Activated T-helper 1 cell treated with anti-CD3 and anti-CD28 coated beads, Interleukin-2, amount 50 U/mL, for 16 hours (primary cell): ENCODE measurements around the gene HSD17B10.
"Not testable (repeated sequence)": the region's sequence is repeated elsewhere in the genome, so short reads cannot be mapped to it uniquely, and the experiment has no call there.

Source experiments
- DNase-seq, 2 donors: peaks; one replicate each; pipeline ENCODE4 v3.0.0-alpha.2; 2020; ENCODE audit warnings: low read depth in 1 of 2, low spot score in 1 of 2

HSD17B10 gene

DNA sequence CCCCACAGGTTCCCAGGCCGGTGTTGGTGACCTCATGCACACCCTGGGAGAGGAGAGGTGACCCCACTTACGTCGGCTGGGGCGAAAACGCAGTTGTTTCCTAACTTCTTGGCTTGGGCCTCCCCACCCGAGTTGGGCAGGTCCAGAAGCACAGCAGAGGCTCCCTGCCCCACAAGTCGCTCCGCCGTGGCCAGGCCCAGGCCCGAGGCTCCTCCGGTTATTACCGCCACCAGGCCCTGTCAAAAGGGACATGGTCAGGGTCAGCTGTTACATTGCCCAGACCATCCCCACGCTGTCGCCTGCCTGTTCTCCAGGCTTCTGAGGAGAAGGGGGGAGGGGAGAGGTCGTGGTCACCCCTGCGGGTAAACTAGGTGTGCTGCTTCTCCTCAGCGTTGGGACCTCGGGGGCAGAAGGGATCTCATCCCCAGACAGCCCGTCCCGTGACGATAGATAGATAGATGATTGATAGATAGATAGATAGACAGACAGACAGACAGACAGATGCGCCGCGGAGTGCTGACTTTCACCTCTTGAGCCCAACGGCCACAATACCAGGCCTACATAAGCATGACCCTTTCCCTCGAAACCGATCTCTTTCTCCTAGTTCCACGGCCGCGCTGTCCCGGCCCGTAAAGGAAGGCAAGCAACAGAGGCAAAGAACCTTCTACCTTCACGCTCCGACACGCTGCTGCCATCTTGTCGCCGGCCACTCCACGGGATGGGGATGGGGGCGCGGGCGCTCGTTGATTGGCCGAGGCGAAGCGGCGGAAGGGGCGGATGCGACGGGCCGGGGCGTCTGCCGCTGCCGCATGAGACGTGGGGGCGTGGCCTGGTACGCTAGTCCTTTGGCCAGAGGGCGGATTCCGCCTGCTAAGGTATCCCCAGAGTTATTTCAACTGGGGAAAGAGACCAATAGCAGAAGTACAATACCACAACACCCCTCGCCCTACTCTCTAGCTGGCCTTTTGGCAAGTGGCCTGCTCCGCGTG lies at the start of gene HSD17B10:
TSS of gene HSD17B10 (minus strand) at position 720 of the 989 bp plus-strand sequence. CDS start at position 695, 25 bp downstream.
- peak; percentile 67 to 75 for DNase-seq

DNA sequence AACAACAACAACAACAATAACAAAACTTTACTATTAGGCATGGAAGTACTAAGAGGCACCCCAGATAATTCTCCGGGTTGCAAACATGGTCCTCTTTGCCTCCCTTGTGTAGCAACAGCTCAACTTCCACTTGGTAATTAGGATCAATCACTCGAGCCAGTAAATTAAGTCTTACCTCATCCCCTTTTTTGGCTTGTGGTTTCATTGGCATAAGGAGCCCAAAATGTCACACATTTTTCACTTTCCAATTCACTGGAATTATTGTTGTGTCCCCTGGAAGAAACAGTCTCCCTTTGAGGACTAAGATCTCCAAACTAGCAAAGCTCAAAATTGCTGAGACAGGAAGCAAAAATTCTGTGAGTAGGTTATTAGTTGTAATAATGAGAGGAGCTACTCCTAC lies 49.2 kb upstream of the HSD17B10 start:
- DNase-seq, result no peak

DNA sequence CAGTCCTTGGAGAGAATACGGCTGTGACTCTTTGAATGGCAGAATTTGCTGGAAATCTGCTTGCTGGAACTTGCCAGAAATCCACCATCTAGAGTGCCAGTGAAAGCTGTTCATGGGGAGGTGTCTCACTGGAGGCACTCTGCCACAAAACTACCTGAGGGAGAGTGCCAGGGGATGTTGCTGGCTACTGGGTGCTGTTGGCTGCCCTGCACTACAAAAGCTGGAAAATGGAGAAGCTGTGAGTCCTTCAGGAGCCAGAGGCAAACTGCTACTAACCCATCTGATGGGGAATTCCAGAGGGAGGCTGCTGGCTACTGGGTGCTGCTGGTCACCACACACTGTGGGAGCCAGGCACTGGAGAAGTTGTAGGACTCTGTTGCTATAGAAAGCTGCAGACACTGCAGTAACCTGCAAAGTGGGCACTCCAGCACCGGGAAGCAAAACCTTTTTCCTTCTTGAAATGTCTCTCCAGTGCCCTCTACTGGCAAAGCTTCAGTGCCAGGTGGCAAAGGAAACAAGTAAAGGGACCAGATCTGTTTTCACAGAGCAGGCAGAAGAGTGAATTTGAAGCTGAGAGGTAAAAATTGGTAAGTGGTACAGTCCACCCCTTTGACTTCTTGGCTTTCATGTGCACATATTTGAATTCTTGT lies 47.8 kb upstream of the HSD17B10 start:
- peak in 1 of 2 donors; percentile 1 for DNase-seq

DNA sequence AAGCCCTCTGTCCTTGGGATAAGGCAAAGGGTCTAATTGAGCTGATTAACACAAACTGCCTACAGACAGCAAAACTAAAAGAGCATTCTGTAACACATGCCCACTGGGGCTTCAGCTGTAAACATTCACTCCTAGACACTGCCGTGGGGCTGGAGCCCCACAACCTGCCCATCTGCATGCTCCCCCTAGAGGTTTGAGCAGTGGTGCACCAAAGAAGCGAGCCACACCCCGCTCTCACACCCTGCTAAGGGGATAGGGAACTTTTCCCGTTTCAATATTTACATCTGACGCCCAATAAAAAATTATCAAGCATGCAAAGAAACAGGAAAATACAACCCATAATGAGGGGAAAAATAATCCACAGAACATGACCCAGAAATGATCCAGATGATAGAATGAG lies 46.9 kb upstream of the HSD17B10 start:
- DNase-seq, result no peak

DNA sequence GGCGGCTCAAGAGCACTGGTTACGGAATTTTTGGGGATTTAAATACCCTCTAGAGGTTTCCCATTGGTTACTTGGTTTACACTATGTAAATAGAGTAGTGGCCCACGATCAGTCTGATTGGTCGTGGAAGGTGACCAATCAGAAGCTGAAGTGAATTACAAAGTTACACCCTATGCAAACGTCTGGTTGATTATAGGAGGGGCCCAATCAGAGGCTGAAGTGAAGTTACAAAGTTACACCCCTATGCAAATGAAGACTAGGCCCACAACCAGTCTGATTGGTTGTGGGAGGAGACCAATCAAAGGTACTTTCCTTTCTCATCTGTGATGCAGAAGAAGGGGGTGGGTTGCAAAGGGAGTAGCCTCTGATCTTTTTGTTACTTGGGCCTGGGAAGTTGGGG lies 45.1 kb upstream of the HSD17B10 start:
- DNase-seq, result no peak

DNA sequence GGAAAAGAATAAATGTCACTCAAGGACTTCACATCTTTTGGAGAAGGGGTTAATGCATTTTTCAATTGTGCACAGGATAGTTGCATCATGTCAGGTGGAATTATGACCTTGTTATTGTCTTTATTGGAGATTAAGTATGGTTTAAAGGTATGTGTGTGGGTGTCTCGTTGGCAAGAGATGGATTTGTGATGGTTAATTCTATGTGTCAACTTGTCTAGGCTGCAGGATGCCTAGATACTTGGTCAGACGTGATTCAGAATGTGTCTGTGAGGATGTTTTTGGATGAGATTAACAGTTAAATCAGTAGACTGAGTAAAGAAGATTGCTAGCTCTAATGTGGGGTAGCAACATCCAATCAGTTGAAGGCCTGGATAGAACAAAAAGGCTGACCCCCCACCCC lies 42.2 kb upstream of the HSD17B10 start:
- DNase-seq, result no peak

DNA sequence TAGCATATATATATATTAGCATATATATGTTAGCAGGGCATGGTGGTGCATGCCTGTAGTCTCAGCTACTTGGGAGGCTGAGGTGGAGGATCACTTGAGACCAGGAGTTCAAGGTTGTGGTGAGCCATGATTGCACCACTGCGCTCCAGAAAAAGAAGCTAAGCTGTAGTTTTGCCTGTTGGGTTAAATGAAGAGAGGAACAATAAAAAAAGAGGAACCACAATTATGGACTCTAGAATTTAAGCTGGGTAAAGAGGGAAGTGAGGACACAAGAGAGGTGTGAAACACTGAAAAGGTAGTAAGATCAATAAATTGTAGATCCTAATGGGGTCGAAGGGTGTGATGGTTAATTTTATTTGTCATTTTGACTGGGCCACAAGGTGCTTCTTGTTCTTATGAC lies 40.5 kb upstream of the HSD17B10 start:
- DNase-seq, result no peak

DNA sequence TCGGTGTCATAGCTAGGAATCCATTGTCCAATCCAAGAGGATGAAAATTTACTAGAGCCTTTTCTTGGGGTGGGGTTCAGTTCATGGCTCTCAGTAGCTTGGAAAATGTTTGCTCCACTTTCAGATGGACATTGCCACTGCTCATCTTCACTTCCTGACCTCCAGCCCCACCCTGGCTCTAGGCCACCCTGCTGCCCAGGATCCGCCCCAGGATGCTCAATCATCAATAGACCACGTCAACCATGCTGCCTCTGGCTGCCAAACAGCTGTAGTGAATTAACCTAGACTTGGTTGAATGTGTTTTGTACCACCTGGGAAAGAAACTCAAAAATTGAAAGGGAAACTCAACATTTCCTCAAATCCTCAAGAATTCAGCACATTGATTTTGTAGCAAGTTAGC lies 37.2 kb upstream of the HSD17B10 start:
- no peak for DNase-seq

DNA sequence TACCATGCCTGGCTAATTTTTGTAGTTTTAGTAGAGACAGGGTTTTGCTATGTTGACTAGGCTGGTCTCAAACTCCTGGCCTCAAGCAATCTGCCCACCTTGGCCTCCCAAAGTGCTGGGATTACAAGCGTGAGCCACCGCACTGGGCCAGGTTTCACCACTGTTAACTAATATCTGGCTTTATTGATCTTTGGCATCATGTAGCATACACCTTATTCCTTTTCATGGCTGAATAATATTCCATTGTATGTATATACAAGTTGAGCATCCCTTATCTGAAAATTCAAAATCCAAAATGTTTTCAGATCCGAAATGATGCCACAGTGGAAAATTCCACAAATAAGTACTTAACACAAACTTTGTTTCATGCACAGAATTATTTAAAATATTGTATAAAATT lies 34.5 kb upstream of the HSD17B10 start:
- DNase-seq, result not testable (repeated sequence)

DNA sequence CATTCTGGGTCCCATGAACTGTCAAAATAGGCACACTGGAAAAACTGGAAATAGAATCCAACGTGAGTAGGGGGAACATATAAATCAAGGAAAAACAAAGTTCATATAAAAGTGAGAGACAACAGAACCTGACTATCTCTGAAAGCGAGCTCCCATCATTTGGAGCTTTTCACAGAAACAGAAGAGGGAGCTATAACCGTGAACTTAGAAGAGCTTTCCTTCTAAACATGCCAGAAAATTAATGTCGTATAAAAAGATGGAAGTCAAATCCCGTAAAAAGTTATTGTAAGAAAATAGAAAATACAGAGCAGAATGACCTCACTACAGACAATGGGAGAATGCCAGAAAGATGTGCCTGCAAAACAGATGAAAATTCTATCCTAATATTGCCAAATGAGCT lies 23.9 kb upstream of the HSD17B10 start:
- DNase-seq, result no peak

DNA sequence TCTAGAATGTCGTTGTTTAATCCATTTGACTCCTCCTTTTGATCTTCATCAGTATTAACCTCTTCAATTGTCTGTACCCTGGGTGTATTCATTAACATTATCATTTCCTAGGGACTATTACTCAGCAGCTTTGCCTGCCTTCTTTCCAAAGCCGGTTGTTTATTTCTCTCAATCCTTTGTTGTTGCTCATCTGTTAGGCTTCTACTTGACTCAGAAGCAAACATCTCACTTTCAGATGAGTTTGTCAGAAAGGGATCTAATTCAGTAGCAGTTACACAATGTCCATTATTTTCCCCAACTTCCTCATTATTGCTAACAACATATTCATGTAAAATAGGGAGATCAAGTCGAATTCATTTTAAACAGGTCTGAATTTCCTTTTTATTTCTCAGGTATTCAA lies 22.1 kb upstream of the HSD17B10 start:
- no peak for DNase-seq

DNA sequence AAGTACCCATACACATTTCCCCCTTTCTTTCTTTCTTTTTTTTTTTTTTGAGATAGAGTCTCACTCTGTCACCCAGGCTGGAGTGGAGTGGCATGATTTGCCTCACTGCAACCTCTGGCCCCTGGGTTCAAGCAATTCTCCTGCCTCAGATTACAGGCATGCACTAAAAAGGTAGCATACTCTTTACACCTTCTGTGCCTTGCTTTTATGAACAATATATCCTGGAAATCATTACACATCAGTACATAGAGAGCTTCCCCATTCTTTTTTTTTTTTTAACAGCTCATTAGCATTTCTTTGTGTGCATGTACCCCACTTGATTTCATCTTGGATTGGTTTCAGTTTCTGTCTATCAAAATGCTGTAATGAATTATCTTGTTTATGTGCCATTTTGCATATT lies 18.6 kb upstream of the HSD17B10 start:
- no peak for DNase-seq

DNA sequence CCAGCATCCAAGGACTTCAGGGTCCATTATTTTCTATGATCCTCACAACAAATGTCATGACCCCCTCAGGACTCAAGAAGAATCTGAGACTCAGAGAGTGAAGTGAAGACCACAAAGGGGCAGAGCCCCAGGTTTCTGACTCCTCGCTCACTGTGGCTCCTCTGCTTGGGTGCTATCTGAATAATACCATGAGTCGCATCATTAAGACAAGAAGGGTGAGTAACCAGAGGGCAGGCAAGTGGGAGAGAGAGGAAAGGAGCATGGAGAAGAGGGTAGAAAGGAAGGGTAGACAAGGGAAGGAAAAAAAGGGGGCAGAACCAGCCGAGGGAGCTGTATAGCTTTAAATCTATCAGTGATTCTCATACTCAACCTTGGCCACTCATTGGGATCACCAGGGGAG lies 15.5 kb upstream of the HSD17B10 start:
- DNase-seq, result no peak

DNA sequence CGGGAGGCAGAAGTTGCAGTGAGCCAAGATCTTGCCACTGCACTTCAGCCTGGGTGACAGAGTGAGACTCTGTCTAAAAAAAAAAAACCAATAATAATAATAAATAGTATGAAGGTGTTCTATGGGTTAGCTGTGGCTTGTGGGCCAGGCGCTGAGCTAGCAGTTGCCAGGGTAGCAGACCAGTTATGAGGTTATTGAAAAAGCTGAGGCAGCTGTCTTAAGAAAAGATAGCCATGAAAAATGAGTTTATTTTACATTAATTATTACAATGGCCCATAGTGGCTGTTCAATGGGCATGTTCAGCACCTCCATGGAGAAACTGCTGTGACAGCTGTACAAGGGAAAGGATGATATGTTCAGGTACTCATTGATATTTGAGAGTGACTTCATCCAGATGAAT lies 13.3 kb upstream of the HSD17B10 start:
- no peak for DNase-seq

DNA sequence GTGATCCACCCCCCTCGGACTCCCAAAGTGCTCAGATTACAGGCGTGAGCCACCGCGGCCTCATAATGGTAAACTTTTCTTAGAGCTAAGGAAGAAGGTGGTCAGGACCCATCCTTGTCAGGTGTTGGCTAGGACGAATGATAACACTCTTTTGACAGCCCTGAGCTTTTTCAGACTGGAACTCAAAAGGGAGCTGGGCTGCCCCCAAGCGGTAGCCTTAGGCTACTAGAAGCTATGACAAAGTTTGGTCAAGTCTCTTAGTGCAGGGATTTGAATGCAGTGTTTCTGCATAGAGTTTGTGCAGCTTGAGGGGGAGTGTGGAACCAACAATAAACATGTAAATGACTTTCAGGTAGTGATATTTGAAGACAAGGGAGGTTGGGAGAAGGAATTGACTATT lies 11.8 kb upstream of the HSD17B10 start:
- DNase-seq, result no peak

DNA sequence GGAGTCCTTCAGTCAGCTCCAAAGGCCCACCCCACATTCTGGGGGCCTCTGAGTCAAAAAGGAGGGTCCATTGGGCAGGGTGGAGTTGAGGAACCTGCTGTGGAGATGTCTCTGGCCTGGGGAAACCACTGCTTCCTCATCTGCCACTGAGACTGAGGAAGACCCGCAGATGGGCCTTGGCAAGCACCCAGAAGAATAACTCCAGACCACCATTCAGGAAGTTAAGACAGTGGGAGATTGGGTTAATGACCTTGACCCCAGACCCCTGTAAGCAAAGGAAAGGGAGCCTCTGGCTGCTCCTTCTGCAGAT lies 8.1 kb upstream of the HSD17B10 start:
- DNase-seq, result no peak

DNA sequence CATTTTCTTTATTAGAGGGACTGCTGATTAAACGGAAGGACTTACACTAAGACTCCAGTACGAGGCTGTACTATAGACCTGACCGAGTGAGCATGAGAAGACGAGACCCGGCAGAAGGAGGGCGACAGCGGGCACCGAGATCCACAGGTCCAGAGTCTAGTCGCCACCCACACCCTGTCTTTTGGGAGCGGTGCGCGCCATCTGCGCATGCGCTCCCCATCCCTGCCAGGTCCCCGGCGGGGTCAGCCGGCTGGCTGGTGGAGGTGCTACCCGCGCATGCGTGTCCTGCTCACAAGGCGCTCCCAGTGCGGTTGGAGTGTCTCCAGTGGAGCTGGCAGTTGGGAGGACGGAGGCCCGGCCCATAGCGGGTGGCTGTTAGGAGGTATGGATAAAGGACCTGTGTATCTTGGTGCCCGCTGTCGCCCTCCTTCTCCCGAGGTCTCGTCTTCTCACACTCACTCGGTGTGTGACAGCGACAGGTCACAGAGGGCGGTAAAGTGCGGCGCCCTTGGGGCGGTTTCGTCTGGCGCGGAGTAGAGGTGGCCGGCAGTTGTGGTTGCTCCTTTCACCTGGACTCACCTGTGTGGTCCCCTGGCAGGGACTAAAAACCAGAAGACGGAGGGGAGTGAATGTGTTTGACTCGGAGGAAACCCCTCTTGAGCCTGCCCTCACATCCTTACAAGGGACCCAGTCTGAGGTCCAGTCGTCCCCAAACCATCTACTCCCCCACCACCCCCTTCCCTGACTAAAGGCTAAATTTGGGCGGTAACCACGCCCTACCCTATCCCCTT lies 7.6 kb upstream of the HSD17B10 start:
- DNase-seq, result peak; percentile 40 to 61

DNA sequence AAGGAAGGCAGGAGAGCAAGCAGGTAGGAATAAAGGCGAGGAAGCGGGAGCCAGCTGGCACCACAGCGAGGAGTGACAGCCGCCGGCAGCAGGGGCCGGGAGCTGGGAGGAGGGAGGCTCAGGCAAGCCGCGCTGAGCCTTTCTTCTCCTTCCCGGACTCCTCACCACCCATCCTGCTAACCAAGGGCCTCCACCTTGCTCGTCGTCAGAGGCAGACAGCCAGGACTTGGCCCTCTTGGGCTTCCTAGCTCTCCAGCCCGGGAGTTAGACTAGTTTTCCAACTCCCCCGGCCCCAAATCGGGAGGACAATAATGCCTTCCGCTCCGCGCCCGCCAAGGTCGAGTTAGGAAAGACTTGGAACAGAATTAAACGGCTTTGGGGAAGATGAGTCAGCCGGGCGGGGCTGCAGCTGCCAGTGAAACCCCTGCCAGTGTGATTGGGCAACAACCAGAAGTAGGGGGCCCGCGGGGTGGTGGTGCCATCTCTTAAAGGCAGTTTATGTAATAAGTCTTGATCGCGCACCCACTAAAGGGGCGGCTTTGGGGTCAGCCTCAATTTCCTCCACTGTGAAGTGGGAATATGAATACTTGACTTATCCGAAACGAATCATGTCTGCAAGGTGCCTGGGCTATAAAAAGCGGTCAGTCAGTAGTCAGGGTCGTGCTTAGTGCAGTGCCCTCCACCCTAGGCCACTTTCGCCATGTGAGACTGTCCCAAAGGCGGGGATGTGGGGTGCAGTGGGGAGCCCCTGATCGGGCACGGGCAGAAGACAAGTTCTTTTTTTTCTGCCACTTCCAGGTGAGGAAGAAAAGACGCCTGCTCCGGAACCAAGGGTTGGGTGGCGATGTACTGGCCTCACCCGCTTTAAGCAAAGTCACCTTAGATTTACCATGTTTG lies 6.7 kb upstream of the HSD17B10 start:
- DNase-seq, result no peak

DNA sequence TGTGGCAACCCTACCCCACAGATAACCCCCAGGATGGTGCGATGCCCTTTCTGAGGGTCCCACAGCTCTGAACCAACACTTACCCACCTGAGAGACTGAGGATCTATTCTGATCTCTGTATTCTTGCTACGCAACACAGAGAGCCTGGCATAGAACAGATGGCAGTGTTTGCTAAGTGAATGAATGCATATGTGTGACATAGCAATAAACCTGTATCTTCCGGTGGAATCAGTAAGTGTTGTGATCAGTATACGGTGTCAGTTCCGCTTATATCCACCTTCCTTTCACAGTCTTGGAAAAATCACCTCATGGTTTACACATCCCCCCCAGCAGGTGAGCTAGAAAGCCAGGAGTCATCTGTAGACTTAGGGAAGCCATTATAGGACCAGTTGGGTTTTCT lies 5.9 kb upstream of the HSD17B10 start:
- no peak for DNase-seq

DNA sequence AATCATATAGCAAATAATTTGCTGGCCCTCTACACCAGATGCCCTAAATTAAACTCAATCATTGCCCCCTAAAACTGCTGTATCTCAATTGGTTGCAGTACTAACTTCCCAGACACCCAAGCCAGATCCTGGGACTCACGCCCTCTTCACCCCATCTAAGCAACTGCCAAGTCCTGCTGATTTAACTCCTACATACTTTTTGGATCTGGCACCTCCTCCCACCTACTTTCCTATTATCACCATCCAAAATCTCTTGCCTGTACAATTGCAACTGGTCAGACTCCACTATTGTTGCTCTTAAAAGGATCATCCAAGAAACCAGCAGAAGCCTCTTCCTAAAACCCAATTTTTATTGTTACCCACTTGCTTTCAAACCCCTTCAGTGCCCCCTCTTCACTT lies 4.7 kb upstream of the HSD17B10 start:
- no peak for DNase-seq
